Endothelial cell of umbilical vein (primary cell): ENCODE data around the gene CEP70. TPM values are rescaled to one million over a fixed set of nuclear protein-coding genes. Genes with fewer than 3 reads are reported as not detected.

Experiments
- BruUV-seq: library from RNA; stranded (reverse); fragments of 400-500 nt; replicated peaks from 2 replicates; lab custom pipeline; 2021; lab: Mats Ljungman, UMichigan
- CTCF ChIA-PET: fragments of 300-600, 350-600 bp; sonication (Branson Sonifier 250); formaldehyde crosslinking; loops from one replicate; lab custom pipeline; 2021; ENCODE audit warnings: antibody characterized with exemption, inconsistent platforms; lab: Charles Lee
- POLR2A ChIA-PET: fragments of 300-600, 350-600 bp; sonication (Branson Sonifier 250); formaldehyde crosslinking; loops from one replicate; lab custom pipeline; 2021; ENCODE audit warnings: antibody characterized with exemption, inconsistent platforms; lab: Charles Lee
- DNase-seq: peaks from one replicate; pipeline ENCODE4 v3.0.0-alpha.2; 2011; ENCODE audit warnings: low read depth, low spot score
- FAIRE-seq: peaks from 2 replicates; lab custom pipeline; 2011; peaks lifted over from hg19 to GRCh38; lab: Jason Lieb, UNC
- H2AFZ ChIP-seq: 2 replicates; pipeline ENCODE4 v1.6.0; 2012; ENCODE audit warnings: low read depth, low read length, control low read depth, inconsistent platforms
- H3K27ac ChIP-seq: 2 replicates; pipeline ENCODE4 v1.5.1; 2011; ENCODE audit warnings: low read depth, mild to moderate bottlenecking, control low read depth, low read length, moderate library complexity; ENCODE audit not compliant: insufficient read depth
- H3K27me3 ChIP-seq, 2 experiments: 2 replicates each; pipeline versions ENCODE4 v1.6.0 to v1.6.1; 2011; ENCODE audit warnings: low read length in 2 of 2, mixed read lengths in 1 of 2; ENCODE audit not compliant: control insufficient read depth in 2 of 2, insufficient read depth in 2 of 2
- H3K36me3 ChIP-seq, 2 experiments: 2 replicates in 1 of 2; 3 replicates in 1 of 2; pipeline ENCODE4 v1.5.1; 2011; ENCODE audit warnings: low read length in 2 of 2, mild to moderate bottlenecking in 1 of 2, moderate library complexity in 1 of 2; ENCODE audit not compliant: control insufficient read depth in 2 of 2, insufficient read depth in 2 of 2; ENCODE audit errors: extremely low read depth in 1 of 2
- H3K4me1 ChIP-seq: 3 replicates; pipeline ENCODE4 v1.5.1; 2011; ENCODE audit warnings: mild to moderate bottlenecking, low read length; ENCODE audit not compliant: control insufficient read depth, insufficient read depth; ENCODE audit errors: extremely low read depth
- H3K4me2 ChIP-seq: 2 replicates; pipeline ENCODE4 v1.6.1; 2011; ENCODE audit warnings: low read length, control low read depth, mixed read lengths; ENCODE audit not compliant: insufficient read depth
- H3K4me3 ChIP-seq, 3 experiments: fragments of 200-600 bp in 1 of 3; sonication (generic), shearing (Covaris generic) in 1 of 3; replicated peaks in 1 of 3; 2 replicates each; pipeline ENCODE4 v1.5.1; 2011 to 2016; ENCODE audit warnings: control low read depth in 3 of 3, low read length in 3 of 3, mild to moderate bottlenecking in 2 of 3, inconsistent platforms in 1 of 3, low read depth in 1 of 3, moderate library complexity in 1 of 3; ENCODE audit not compliant: insufficient read depth in 1 of 3
- H3K79me2 ChIP-seq: 2 replicates; pipeline ENCODE4 v1.6.0; 2012; ENCODE audit warnings: low read length, inconsistent platforms; ENCODE audit not compliant: control insufficient read depth, insufficient read depth
- H3K9ac ChIP-seq: replicated peaks from 2 replicates; pipeline ENCODE3; 2011; ENCODE audit warnings: low read length, control low read depth; ENCODE audit not compliant: insufficient read depth; ENCODE audit errors: extremely low read depth
- H3K9me1 ChIP-seq: replicated peaks from 3 replicates; pipeline ENCODE4 v1.6.0; 2011; ENCODE audit warnings: mild to moderate bottlenecking, low read length; ENCODE audit not compliant: control insufficient read depth, insufficient read depth; ENCODE audit errors: extremely low read depth
- H3K9me3 ChIP-seq: replicated peaks from 2 replicates; pipeline ENCODE4 v1.5.1; 2012; ENCODE audit warnings: low read length, inconsistent platforms; ENCODE audit not compliant: control insufficient read depth, insufficient read depth
- H4K20me1 ChIP-seq: replicated peaks from 2 replicates; pipeline ENCODE3; 2011; ENCODE audit warnings: mild to moderate bottlenecking, low read length; ENCODE audit not compliant: control insufficient read depth, insufficient read depth; ENCODE audit errors: extremely low read depth
- EZH2 ChIP-seq: IDR thresholded peaks from 2 replicates; pipeline ENCODE4 v1.6.1; 2012; ENCODE audit warnings: borderline replicate concordance, low read depth, mild to moderate bottlenecking, moderate library complexity, low read length, inconsistent platforms; ENCODE audit not compliant: severe bottlenecking
- FOS ChIP-seq: IDR thresholded peaks from 2 replicates; pipeline ENCODE4 v1.6.1; 2011; ENCODE audit warnings: mild to moderate bottlenecking, low read length, moderate library complexity, borderline replicate concordance; ENCODE audit not compliant: insufficient read depth
- GATA2 ChIP-seq: IDR thresholded peaks from 2 replicates; pipeline ENCODE4 v1.7.0; 2011; ENCODE audit warnings: low read depth, mild to moderate bottlenecking, moderate library complexity, mixed read lengths, low read length; ENCODE audit not compliant: insufficient read length, insufficient read depth
- JUN ChIP-seq: IDR thresholded peaks from 2 replicates; pipeline ENCODE4 v1.6.1; 2011; ENCODE audit warnings: borderline replicate concordance, low read depth; ENCODE audit not compliant: insufficient read length, insufficient read depth
- MAX ChIP-seq: IDR thresholded peaks from 2 replicates; pipeline ENCODE4 v1.6.1; 2011; ENCODE audit not compliant: insufficient read depth, insufficient read length
- MYC ChIP-seq: IDR thresholded peaks from one replicate; pipeline ENCODE4 v1.6.1; 2011; ENCODE audit warnings: mild to moderate bottlenecking, low read depth, low read length
- POLR2A ChIP-seq: IDR thresholded peaks from 2 replicates; pipeline ENCODE4 v1.6.1; 2012; ENCODE audit warnings: low read depth, mild to moderate bottlenecking, control low read depth, low read length
- POLR2AphosphoS5 ChIP-seq: IDR thresholded peaks from 2 replicates; pipeline ENCODE4 v1.6.1; 2012; ENCODE audit warnings: low read depth, mild to moderate bottlenecking, control low read depth, low read length, moderate library complexity; ENCODE audit not compliant: insufficient read depth
- dilution Hi-C: fragments of 300-500 bp; cut with MboI; formaldehyde crosslinking; loops from one replicate; pipeline ENCODE4 v1.15.0; 2019; ENCODE audit warnings: low sequenced_read_pairs; ENCODE audit not compliant: extremely low pct_ligation_motif_present
- intact Hi-C: fragments of 100-400 bp; cut with micrococcal nuclease; formaldehyde crosslinking; loops from one replicate; pipeline ENCODE4 v1.10.0; 2022
- polyA plus RNA-seq, 4 experiments: library from polyadenylated mRNA; depleted of rRNA in 3 of 4; stranded (reverse) in 3 of 4; unstranded in 1 of 4; fragments of >200 nt; gene quantifications; 2 replicates each; pipeline versions ENCODE4 v1.2.1 to v1.2.3, GENCODE V29; 2011 to 2012; ENCODE audit warnings: missing spikeins in 1 of 4
- total RNA-seq: library from RNA; stranded (reverse); gene quantifications from 2 replicates; pipeline ENCODE4 v1.2.3, GENCODE V29; 2021
- TF ChIP-seq, protein P1 (sequence below), 2 donors: IDR thresholded peaks; 1 replicate in 1 of 2; 2 replicates in 1 of 2; pipeline ENCODE4 v1.5.1; 2011; ENCODE audit warnings: low read length in 2 of 2, mild to moderate bottlenecking in 2 of 2, moderate library complexity in 2 of 2, control low read depth in 1 of 2, inconsistent platforms in 1 of 2, low read depth in 1 of 2; ENCODE audit not compliant: insufficient read depth in 1 of 2; ENCODE audit errors: extremely low read depth in 1 of 2

Gene CEP70
- total and polyA plus RNA-seq, 2 donors (not counting 3 experiments of a cell fraction or from before 2014, with no cell fraction given), result 2.1 to 16.9 TPM

GRCh38 chr3:138476526-138476925, 117.5 kb downstream of the CEP70 start:
- H3K4me1 ChIP-seq, result peaks cover 6% of the 10 kb centered on the region
- no peak overlapping the region for H3K9ac ChIP-seq
- dilution Hi-C loops, result no loop called here
- intact Hi-C loops, result loop anchor here (5.0 kb wide), 2 partner anchors 216 to 461 kb away; no protein-coding TSS in a partner anchor
- H4K20me1 ChIP-seq, result peaks cover 2% of the 10 kb centered on the region
- H3K4me3 ChIP-seq, result no peak overlapping the region
- ChIA-PET CTCF (interaction anchor here (1.8 to 3.4 kb wide), 2 partner anchors 439 to 446 kb away, joined by 7 to 120 read pairs; no protein-coding TSS in a partner anchor), POLR2A (no interaction called here)
- no peak overlapping the region for H3K4me2 ChIP-seq
- TF ChIP-seq MYC (no peak), JUN (no peak), EZH2 (no peak), POLR2AphosphoS5 (no peak), FOS (no peak), GATA2 (no peak), POLR2A (no peak), MAX (no peak)
- TF ChIP-seq, protein P1, sequence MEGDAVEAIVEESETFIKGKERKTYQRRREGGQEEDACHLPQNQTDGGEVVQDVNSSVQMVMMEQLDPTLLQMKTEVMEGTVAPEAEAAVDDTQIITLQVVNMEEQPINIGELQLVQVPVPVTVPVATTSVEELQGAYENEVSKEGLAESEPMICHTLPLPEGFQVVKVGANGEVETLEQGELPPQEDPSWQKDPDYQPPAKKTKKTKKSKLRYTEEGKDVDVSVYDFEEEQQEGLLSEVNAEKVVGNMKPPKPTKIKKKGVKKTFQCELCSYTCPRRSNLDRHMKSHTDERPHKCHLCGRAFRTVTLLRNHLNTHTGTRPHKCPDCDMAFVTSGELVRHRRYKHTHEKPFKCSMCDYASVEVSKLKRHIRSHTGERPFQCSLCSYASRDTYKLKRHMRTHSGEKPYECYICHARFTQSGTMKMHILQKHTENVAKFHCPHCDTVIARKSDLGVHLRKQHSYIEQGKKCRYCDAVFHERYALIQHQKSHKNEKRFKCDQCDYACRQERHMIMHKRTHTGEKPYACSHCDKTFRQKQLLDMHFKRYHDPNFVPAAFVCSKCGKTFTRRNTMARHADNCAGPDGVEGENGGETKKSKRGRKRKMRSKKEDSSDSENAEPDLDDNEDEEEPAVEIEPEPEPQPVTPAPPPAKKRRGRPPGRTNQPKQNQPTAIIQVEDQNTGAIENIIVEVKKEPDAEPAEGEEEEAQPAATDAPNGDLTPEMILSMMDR (IDR thresholded peaks at IDR 0.05; ENCODE audit: extremely low read depth in 1 of 2, insufficient read depth in 1 of 2, low read depth in 1 of 2, low read length in 2 of 2), result no peak
- no peaks in the 10 kb centered on the region for H3K27me3 ChIP-seq
- no peaks in the 10 kb centered on the region for H3K79me2 ChIP-seq
- no peaks in the 10 kb centered on the region for H3K9me1 ChIP-seq
- no peaks in the 10 kb centered on the region for H3K36me3 ChIP-seq
- no TSS peak for BruUV-seq
- H3K27ac ChIP-seq, result no peak overlapping the region
- DNase-seq (no peak), FAIRE-seq (no peak)
- no peaks in the 10 kb centered on the region for H3K9me3 ChIP-seq
- no peak overlapping the region for H2AFZ ChIP-seq
